HG02885 (cell line): Measurements from ENCODE around the gene SHLD1.
"Not testable (repeated sequence)": the region's sequence is repeated elsewhere in the genome, so short reads cannot be mapped to it uniquely, and the experiment has no call there.

Experiments used
- ATAC-seq: cut with Tn5 transposase; IDR thresholded peaks from one replicate; pipeline ENCODE4 v1.9.1; 2021; ENCODE audit warnings: mild to moderate bottlenecking; ENCODE audit not compliant: unreplicated experiment, poor library complexity

Gene SHLD1, protein sequence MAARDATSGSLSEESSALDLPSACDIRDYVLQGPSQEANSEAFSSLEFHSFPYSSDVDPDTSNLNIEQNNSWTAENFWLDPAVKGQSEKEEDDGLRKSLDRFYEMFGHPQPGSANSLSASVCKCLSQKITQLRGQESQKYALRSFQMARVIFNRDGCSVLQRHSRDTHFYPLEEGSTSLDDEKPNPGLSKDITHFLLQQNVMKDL

DNA sequence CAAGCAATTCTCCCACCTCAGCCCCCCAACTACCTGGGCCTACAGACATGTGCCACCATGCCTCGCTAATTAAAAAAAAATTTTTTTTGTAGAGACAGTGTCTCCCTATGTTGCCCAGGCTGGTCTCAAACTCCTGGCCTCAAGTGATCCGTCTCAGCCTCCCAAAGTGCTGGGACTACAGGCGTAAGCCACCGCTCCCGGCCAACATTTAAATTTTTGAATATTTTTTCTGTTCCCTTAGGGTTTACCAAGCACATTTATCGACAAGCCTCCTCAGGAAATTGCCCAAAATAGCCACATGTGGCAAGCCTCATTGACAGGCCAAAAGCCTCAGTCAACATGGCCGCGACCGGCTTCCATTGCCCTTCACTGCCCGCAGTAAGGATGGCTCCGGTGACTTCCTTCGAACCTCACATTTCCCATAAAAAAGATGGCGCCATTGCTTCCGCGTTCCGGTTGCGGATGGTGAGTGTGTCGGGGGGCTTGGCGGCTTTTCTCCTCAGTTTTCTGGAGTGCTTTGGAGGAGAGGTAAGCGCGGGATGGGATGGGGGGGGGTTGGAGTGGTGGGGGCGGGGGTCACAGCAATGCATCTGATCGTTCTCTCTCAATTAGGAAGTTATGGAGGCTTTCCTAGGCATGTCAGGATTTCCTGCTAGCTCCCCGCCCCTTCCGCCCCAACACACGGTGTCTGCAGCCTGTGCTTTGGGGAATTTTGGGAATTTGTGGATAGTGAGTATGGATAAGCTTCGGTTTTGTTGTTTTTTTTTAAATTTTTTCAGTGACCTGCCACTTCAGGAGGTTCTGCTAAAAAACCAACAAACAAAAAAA lies at the start of gene SHLD1:
SHLD1 (plus strand) TSS at position 450 of the 828 bp plus-strand sequence. CDS start 22,465 bp downstream, outside the sequence.
- peak; percentile 92 for ATAC-seq

DNA sequence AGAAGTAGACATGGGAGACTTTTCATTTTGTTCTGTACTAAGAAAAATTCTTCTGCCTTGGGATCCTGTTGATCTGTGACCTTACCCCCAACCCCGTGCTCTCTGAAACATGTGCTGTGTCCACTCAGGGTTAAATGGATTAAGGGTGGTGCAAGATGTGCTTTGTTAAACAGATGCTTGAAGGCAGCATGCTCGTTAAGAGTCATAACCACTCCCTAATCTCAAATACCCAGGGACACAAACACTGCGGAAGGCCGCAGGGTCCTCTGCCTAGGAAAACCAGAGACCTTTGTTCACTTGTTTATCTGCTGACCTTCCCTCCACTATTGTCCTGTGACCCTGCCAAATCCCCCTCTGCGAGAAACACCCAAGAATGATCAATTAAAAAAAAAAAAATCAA lies 47.9 kb upstream of the SHLD1 start:
- ATAC-seq = not testable (repeated sequence)

DNA sequence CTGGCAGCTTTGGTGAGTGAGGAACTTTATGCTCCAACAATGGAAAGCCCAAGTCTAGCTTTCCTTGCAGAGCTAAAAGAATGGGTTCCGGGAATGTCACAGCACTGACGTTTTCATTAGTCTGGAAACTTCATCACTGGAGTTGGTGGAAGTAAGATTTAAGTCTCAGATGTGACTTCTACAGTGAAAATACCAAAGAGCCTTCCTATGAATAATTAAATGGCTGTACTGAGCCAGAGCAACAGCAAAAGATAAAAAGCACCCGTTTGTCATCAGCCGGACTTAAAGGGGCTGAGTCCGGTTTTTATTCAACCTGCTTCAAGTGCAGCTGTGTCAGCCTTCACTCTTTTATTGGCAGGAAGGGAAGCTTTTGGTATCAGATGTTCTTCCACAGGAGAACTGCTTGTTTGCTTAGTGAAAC lies 46.5 kb upstream of the SHLD1 start:
- ATAC-seq = no peak

DNA sequence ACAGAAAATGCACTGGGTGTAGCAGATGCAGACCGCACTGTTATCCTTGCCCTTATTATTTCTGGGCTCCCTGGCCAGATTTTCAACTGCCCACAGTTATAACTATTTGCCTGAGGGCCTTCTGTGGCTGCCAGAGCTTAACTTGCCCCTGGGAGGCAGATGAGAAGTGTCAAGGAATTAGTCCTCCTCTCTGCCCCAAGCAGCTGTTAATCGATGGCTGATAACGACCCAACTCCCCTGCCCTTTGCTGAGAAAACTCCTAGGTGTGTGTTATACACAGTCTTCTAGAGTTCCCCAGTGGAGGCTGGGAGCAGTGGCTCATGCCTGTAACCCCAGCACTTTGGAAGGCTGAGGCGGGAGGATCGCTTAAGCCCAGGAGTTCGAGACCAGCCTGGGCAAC lies 44.4 kb upstream of the SHLD1 start:
- no peak for ATAC-seq

DNA sequence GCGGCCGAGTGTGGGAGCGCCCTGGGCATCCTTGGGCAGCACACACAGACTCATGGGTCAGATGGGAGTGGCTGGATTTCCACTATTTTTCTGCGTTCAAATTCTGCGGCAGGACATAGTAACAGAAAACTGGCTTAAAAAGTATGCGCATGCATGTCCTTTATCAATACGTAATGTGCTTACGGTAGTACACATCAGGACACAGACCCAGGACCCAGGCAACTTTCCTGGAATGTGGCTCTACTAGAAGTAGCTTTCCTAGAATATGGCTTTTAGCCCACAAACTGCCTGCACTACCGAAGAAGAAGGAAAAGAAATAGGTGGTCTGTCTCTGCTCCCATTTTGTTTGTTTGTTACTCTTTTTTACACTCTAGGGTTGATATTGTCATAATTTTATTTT lies 43.4 kb upstream of the SHLD1 start:
- no peak for ATAC-seq

DNA sequence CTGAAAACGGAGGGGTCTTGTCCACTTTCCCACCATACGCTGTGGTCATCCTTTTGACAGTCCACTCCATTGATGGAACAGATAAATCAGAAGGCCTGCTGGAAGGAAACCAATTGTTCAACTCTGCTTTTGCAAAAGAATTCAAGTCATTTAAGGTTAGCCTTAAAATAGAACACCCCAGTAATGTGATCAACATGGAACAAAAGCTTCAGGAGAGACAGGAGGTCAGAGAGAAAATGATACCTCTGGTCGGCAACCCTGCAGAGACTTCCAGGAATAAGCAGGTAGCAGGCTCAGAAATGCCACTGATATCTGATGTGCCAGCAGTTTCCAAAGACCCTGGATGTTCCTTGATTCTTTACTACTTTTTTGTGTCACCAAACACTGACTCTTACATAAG lies 39.6 kb upstream of the SHLD1 start:
- ATAC-seq = no peak

DNA sequence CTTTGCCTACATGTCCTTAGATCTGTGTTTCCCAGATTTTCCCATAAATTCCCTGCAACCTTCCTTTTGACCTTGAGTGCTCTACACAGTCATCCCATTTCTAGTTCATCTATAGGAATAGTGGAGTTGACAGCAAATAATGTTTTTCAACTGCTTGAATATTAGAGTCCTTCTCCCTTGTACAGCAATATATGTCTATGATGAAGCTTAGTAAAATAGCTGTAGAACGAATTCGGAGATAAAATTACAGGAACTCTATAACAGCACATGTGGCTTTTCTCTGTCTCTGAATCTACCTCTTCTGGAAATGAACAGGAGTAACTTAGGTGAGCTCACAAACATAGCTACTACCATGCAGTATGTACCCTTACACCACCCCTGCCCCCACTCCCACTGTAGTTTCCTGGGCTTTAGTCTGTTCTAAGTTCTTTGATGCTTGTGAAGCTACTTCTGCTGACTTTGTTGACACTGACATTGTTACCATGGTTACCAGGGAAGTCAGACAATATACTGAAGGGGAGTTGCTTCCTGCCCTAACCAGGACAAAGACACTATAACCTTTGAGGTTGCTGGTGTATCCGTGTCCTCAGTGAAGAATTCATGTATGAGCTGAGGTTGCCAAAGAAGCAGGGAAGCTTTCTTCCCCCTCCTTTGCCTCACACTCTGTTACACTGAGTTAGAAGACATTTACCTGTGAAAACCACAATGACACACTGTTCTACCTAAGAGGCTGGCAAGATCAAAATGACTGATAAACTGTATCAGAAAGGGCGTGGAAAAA lies 35.8 kb upstream of the SHLD1 start:
- peak; percentile 51 for ATAC-seq

DNA sequence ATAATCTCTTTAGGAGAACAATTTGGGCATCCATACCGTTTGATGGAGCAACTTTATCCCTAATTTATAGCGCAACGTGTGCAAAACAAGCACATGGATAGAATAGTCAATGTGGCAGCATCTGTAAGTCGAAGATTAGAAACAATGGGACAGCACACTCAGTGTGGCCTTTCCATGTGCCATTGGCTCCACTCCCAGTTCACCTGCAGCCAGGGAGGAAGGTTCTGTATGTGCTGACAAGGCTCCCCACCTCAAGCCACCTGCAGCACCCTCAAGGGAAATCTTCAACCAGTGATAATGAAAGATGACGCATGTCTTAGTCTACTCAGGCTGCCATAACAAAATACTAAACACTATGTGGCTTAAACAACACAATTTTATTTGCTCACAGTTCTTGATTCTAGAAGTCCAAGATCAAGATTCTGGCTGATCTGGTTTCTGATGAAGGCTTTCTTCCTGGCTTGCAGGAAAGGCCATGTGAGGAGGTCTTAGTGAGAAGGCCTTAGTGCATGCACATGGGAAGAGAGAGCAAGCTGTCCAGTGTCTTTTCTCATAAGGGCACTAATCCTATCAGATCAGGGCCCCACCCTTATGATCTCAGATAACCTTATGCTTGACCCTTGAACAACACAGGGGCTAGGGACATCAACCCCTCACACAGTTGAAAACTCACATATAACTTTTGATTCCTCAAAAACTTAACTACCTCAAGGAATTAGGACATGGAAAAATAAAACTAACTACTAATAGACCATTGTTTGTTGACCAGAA lies 34.9 kb upstream of the SHLD1 start:
- ATAC-seq = no peak

DNA sequence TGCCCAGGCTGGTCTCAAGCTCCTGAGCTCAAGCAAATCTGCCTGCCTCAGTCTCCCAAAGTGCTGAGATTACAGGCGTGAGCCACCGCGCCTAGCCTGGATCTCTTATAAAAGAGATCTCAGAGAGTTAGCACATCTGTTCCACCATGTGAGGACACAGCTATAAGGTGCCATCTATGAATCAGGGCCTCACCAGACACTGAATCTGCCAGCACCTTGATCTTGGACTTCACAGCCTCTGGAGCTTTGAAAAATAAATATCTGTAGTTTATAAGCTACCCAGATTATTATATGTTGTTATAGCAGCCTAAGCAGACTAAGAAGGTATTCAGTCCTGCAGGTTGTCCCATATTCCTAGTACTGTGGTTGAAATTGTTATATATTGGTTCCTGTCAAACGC lies 33.2 kb upstream of the SHLD1 start:
- ATAC-seq = no peak

DNA sequence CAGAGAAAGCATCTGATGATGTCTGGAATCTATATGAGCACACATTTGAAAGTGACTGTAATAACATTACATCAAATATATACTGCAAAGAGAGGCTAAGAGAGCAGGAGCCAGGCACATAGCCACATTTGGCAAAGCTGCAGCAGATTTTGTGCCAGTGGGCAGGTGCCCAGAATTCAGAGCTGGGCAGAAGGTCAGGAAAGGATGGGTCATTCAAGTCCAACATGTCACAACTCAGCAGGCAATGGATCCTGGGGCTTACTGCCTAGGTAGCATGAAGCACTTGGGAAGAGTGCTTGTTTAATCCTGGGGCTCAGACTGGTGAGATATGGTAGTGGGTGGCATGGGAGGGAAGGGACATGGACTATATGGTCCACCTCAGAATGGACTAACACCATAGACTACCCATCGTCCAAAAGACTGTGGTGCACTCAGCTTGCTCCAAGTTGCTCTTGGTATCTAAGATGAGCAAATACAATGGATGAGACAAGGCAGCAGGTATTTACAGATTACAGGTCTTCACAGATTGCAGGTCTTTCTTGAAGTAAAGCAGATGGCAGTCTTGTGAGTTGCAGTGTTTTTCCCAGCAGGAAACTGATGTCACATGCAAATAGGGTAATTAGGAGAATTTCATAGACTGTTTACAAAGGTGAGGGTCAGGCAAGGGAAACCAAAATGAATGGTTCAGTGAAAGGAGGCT lies 31.2 kb upstream of the SHLD1 start:
- no peak for ATAC-seq

DNA sequence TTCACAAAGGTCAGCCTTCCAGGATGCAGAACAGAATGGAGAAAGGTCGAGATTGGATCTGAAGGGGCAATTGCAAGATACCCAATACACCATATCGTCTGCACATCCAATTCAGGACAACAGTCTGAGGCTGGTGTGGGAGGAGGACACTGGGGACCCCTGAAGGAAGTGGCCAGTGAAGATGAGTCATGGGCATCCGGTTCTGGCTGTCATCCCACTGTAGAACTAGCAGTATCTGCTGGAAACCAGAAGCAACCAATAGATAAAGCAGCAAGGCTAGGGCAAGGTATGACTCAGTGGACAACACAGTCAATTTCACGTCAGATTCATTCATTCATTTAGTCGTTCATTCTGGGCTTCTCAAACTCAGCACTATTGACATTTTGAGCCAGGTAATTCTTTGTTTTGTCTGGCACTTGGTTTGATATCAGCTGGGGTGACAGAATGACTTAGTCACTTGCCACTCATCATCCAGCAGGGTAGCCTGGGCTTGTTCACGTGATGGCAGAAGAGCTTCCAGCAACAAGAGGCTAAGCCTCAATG lies 30.3 kb upstream of the SHLD1 start:
- ATAC-seq = no peak

DNA sequence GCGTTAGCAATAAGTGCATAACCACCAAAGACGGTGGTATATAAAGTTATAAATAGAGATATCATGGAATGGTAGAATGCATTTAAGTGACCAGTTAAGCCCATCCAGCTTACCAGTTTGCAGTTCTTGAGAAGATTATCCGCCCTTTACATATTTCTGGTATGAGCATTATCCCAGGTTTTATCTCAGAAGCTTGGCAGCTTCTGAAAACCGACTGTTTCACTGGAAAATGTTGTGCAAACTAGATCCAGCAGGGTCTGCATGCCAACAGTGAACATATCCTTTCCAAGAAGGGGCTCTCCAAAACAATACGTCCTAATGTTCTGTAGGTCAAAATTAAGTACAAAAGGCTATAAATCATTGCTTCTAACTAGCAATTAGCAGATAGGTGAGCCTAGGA lies 29.5 kb upstream of the SHLD1 start:
- no peak for ATAC-seq

DNA sequence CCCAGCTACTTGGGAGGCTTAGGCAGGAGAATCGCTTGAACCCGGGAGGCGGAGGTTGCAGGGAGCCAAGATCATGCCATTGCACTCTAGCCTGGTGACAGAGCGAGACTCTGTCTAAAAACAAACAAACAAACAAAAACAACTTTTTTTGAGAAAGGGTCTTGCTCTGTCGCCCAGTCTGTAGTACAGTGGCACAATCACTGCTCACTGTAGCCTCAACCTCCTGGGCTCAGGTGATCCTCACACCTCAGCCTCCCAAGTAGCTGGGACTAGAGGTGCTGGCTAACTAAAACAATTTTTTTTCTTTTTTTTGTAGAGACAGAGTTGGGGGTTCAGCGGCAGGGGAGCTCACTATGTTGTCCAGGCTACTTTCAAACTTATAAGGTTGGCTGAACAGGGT lies 28.8 kb upstream of the SHLD1 start:
- ATAC-seq = not testable (repeated sequence)

DNA sequence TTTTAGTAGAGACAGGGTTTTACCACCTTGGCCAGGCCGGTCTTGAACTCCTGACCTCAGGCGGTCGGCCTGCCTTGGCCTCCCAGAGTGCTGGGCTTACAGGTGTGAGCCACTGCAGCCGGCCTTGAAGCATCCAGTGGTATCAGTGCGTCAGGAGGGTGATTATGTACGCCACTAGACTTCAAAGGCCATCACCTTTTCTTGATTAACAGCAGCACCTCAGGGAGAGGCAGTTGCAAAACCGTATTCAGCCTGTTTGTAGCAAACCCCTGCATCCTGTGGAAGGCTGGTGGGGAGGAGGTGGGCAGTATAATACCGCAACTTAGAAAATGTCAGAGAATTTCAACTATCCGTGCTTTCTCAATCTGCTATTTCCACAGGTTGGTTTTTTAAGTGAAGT lies 27.3 kb upstream of the SHLD1 start:
- ATAC-seq = no peak

DNA sequence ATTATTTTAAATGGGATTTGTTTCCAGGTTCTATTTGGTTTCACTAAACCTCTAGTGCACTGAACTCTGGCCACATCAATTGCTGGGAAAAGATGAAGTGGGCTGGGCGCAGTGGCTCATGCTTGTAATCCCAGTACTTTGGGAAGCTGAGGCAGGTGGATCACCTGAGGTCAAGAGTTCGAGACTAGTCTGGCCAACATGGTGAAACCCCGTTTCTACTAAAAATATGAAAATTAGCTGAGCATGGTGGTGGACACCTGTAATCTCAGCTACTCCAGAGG lies 25.1 kb upstream of the SHLD1 start:
- ATAC-seq = not testable (repeated sequence)

DNA sequence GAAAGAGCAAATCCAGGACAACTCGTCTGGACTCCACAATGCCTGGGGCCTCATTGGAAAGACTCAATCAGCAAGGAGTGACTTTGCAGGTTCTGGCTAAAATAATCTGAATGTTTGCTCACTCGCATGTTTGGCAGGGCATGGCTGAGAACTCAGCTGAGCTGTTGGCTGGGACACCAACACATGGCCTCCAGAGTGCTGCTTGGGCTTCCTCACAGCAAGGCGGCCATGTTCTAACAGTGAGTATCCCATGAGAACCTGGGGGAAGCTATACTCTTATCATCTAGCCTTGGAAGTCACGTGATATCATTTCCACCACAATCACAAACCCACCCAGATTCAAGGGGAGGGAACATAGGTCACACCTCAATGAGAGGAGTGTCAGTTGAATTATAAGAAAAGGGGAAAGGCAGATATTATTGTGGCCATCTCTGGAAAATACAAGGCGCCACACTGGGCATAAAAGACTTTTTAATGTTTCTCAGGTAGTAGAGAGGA lies 23.1 kb upstream of the SHLD1 start:
- no peak for ATAC-seq

DNA sequence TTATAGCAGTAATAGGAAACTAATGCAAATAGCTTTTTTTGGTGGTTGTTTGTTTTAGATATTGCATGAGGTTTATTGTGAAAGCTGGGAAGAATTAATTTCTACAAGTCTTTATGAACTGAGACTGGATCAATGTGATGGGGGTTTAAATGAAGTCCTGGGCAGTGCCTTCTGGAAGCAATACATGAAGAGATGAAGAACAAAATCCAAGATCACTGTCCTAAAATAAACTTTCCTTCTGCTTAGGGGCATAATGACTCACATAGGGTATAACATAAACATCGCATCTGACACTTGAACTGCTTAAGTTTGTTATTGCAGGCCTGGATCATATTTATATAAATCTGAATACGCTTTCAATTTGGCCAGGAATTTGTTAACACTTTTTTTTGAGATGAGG lies 20.9 kb upstream of the SHLD1 start:
- ATAC-seq = no peak

DNA sequence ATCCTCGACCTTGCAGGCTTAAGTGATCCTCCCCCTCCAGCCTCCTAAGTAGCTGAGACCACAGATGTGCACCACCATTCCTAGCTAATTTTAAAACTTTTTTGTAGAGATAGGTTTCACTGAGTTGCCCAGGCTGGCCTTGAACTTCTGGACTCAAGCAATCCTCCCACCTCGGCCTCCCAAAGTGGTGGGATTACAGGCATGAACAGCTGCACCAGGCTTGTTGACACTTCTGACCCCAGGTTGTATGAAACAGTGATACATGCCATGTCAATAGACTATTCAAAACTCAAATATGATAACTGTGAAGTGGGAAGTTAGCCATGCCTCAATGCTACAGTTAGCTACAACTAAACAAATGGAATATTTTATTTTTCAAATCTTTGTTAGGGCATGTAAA lies 20.1 kb upstream of the SHLD1 start:
- ATAC-seq = no peak

DNA sequence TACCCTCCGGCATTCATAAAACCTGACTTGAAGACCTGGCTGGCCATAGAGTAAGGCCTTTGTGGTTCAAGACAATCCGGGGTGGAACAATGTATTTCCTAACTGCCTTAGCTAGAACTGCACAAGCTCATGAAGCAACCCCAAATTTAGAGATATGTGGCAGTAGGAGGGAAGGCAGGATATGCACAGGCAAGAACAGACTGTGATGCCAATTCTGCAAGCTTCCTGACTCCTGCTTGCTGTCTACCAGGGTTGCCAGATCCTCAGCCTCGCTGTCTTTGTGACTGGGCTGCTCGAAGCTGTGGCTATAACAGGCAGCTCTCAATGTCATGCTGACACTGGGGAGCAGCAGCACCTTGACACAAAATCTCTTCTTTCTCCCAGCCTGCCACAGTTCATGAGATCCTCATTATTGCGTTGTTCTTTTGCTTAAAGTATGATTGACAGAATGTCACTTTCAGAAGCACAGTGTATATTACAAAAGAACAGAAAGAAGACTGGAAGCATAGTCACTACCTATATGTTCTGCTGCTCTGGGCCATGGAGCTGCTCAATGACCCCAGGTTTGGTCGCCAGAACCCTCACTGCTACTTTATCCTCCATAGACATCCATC lies 18.3 kb upstream of the SHLD1 start:
- no peak for ATAC-seq
